Stimulated activated CD4-positive, alpha-beta T cell treated with anti-CD3 and anti-CD28 coated beads, Interleukin-15, amount 100 ng/mL, for 1 hour (primary cell): Measurements from ENCODE around the gene BCAP31.

Experiments
- DNase-seq, 2 donors: peaks; one replicate each; pipeline ENCODE4 v3.0.0-alpha.2; 2020; ENCODE audit warnings: low read depth in 1 of 2, low spot score in 1 of 2

BCAP31 gene

DNA sequence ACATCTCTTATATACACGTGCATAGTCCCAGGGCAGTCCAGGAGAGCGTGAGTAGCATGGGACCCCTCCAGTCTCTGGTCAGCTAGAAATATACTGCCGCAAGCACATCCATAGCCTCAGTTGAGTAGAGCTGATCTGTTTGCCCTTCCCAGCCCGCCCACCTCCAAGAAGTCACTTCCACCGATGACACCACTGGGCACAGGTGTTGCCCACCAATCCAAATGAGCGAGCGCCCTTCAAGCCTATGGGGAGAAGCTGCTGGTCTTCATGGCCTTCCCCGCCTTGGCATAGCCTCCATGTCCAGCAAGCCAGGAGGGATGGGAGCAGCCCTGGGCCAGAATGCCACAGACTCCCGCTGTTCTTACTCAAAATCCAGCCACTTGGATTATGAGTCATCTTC is 67.0 kb downstream of the BCAP31 start:
- DNase-seq = no peak

GRCh38 chrX:153653556-153653955 is 70.6 kb downstream of the BCAP31 start:
- DNase-seq = no peak

DNA sequence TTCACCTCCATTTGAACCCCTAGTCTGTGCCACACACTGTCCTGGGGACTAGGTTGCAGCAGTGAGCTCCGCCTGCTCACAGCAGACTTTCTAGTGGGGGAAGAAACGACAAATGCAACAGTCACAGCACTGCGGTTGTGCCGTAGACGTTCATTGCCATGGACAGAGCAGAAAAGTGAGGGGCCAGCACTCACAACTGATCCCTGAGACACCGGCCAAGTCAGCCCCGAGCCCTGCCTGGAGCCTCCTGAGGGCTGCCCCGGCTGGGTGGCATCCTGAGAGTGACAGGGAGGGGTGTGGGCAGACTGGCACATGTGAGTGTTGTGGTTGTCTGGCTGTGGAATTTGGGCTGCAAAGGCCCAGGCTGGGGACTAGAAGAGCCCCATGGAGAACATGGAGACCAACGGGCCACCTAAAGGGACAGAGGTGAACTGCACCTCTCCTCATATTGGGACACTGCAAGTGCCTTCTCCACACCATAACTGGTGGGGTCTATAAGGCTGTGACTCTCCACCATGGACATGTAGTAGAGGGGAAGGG is 72.6 kb downstream of the BCAP31 start:
- DNase-seq = no peak

GRCh38 chrX:153650959-153651358 is 73.2 kb downstream of the BCAP31 start:
- no peak for DNase-seq
